Esophagus muscularis mucosa (tissue), 4 donors: ENCODE results near the gene CYB5A. TPM values are rescaled to one million over a fixed set of nuclear protein-coding genes. Genes with fewer than 3 reads are reported as not detected.
"Not testable (repeated sequence)": the region's sequence is repeated elsewhere in the genome, so short reads cannot be mapped to it uniquely, and the experiment has no call there.

ENCODE experiments used
- DNase-seq: peaks from one replicate; pipeline ENCODE4 v3.0.0-alpha.2; 2017; ENCODE audit errors: extremely low spot score
- H3K27ac ChIP-seq, 4 donors: fragments of 200-600 bp; sonication (generic); replicated peaks in 1 of 4; 1 replicate in 3 of 4; 2 replicates in 1 of 4; pipeline ENCODE4 v1.5.1; 2016 to 2019; ENCODE audit warnings: mild to moderate bottlenecking in 1 of 4
- H3K27me3 ChIP-seq, 4 donors: fragments of 200-600 bp; sonication (generic); one replicate each; pipeline versions ENCODE4 v1.5.1 to v1.6.0; 2016 to 2019
- H3K36me3 ChIP-seq, 4 donors: fragments of 200-600 bp; sonication (generic); one replicate each; pipeline ENCODE4 v1.5.1; 2016 to 2019
- H3K4me1 ChIP-seq, 4 donors: fragments of 200-600 bp; sonication (generic); one replicate each; pipeline ENCODE4 v1.5.1; 2016 to 2019
- H3K4me3 ChIP-seq, 4 donors: fragments of 200-600 bp; sonication (generic); 1 replicate in 2 of 4; 2 replicates in 2 of 4; pipeline ENCODE4 v1.5.1; 2016 to 2019; ENCODE audit warnings: mild to moderate bottlenecking in 4 of 4, moderate library complexity in 1 of 4
- H3K9me3 ChIP-seq, 4 donors: fragments of 200-600 bp; sonication (generic); 1 replicate in 3 of 4; 2 replicates in 1 of 4; pipeline ENCODE4 v1.5.1; 2016 to 2019
- EP300 ChIP-seq: sonication (generic); formaldehyde crosslinking; IDR thresholded peaks from one replicate; pipeline ENCODE4 v1.6.1; 2017; ENCODE audit warnings: antibody characterized with exemption
- POLR2A ChIP-seq: fragments of 450-650 bp; IDR thresholded peaks from one replicate; pipeline ENCODE4 v1.6.1; 2017; ENCODE audit warnings: antibody characterized with exemption, moderate library complexity, mild to moderate bottlenecking, low read depth
- POLR2AphosphoS5 ChIP-seq, 2 donors: sonication (generic); formaldehyde crosslinking; IDR thresholded peaks; one replicate each; pipeline ENCODE4 v1.6.1; 2017; ENCODE audit warnings: antibody characterized with exemption in 2 of 2
- WGBS: methylation state at CpG from one replicate; pipeline ENCODE4 v1.1.5; 2018; 5-methylcytosine and 5-hydroxymethylcytosine counted together
- intact Hi-C: fragments of 100-400 bp; cut with DNase I; formaldehyde crosslinking; loops from one replicate; pipeline ENCODE4 v1.15.1; 2023
- total RNA-seq, 4 donors: library from RNA; depleted of rRNA; stranded (reverse); fragments of >200 nt; gene quantifications; one replicate each; pipeline versions ENCODE4 v1.1.0 to v1.2.1, GENCODE V29; 2016
- TF ChIP-seq, protein P1 (sequence below), 3 experiments: fragments of 200-600 bp in 2 of 3; fragments of 450-650 bp in 1 of 3; sonication (generic) in 2 of 3; IDR thresholded peaks; one replicate each; pipeline ENCODE4 v1.5.1; 2017 to 2019; ENCODE audit warnings: antibody characterized with exemption in 3 of 3, mild to moderate bottlenecking in 2 of 3, moderate library complexity in 1 of 3

CYB5A gene
- total RNA-seq, 4 donors from 2014 or later = 77.7 to 99.4 (median 81.5) TPM

DNA sequence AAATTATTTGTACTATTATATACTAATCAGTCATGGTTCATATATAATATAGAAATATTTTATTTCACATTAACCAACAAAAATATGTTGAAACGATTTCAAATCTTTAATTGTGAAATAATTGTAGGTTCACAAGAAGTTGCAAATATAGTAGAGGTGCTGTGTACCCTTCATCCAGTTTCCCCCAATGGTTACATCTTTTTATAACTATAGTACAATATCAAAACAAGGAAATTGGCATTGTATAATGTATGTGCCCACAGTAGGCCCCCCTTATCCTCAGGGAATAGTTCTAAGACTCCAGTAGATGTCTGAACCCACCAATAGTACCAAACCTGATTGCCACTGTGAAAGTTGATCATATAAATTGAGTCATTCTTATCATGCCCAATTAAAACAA, 7.4 kb upstream of the CYB5A start:
- 81% methylated on average over 1 of the region's 1 CpG for WGBS
- Histone ChIP-seq H3K4me3 (no peak overlapping the region), H3K4me1 (no peaks in the 10 kb centered on the region), H3K36me3 (no peaks in the 10 kb centered on the region), H3K27ac (no peak overlapping the region), H3K9me3 (no peaks in the 10 kb centered on the region), H3K27me3 (no peaks in the 10 kb centered on the region)
- TF ChIP-seq, protein P1, sequence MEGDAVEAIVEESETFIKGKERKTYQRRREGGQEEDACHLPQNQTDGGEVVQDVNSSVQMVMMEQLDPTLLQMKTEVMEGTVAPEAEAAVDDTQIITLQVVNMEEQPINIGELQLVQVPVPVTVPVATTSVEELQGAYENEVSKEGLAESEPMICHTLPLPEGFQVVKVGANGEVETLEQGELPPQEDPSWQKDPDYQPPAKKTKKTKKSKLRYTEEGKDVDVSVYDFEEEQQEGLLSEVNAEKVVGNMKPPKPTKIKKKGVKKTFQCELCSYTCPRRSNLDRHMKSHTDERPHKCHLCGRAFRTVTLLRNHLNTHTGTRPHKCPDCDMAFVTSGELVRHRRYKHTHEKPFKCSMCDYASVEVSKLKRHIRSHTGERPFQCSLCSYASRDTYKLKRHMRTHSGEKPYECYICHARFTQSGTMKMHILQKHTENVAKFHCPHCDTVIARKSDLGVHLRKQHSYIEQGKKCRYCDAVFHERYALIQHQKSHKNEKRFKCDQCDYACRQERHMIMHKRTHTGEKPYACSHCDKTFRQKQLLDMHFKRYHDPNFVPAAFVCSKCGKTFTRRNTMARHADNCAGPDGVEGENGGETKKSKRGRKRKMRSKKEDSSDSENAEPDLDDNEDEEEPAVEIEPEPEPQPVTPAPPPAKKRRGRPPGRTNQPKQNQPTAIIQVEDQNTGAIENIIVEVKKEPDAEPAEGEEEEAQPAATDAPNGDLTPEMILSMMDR (IDR thresholded peaks at IDR 0.05) = no peak
- TF ChIP-seq EP300 = no peak
- no peak for TF ChIP-seq POLR2AphosphoS5 (IDR thresholded peaks at IDR 0.05)
- no peak for TF ChIP-seq POLR2A
- DNase-seq = no peak
- intact Hi-C loops = no loop called here

DNA sequence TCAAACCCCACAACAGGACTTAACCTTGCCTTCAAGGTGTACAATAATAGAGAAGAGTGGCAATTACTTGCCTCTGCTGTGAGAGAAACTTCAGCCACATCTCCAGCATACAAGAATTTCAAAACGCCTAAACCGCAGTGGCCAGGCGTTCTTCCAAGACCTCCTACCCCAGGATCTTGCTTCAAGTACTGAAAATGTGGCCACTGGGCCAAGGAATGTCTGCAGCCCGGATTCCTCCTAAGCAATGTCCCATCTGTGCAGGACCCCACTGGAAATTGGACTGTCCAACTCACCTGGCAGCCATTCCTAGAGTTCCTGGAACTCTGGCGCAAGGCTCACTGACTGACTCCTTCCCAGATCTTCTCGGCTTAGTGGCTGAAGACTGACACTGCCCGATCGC, 2.8 kb upstream of the CYB5A start:
- Histone ChIP-seq H3K36me3 (no peaks in the 10 kb centered on the region), H3K4me3 (no peak overlapping the region), H3K4me1 (peaks cover 16 to 26% (median 23%) of the 10 kb centered on the region in 4 donors), H3K27me3 (no peaks in the 10 kb centered on the region), H3K9me3 (no peaks in the 10 kb centered on the region), H3K27ac (no peak overlapping the region)
- WGBS = 92% methylated on average over 8 of the region's 8 CpGs
- intact Hi-C loops = loop anchor here (5.0 kb wide), 2 partner anchors 147 to 203 kb away; partner anchors contain the start of genes CNDP2, FBXO15 and TIMM21
- peak; percentile 86 for DNase-seq
- TF ChIP-seq POLR2A (no peak), POLR2AphosphoS5 (IDR thresholded peaks at IDR 0.05) (no peak), EP300 (no peak)
- TF ChIP-seq, protein P1 (IDR thresholded peaks at IDR 0.05) = no peak

DNA sequence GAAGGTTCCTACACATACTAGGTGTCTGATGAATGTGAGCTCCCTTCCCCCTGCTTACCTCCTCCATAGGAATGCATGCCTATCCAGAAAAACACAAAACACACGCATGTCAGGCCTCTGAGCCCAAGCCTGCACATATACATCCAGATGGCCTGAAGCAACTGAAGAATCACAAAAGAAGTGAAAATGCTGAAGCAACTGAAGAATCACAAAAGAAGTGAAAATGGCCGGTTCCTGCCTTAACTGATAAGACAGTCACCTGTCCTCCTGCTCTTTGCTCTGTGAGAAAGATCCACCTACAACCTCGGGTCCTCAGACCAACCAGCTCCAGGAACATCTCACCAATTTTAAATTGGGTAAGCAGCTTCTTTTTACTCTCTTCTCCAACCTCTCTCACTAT, 1.2 kb upstream of the CYB5A start:
- WGBS = 99% methylated on average over 3 of the region's 3 CpGs
- intact Hi-C loops = loop anchor here (5.0 kb wide), 2 partner anchors 146 to 204 kb away; partner anchors contain the start of genes CNDP2, FBXO15 and TIMM21
- H3K9me3 ChIP-seq, H3K4me3 ChIP-seq, H3K27me3 ChIP-seq, H3K36me3 ChIP-seq: not testable (repeated sequence)
- peak; percentile 34 for DNase-seq
- Histone ChIP-seq H3K4me1 (peaks cover 24 to 40% (median 36%) of the 10 kb centered on the region in 4 donors), H3K27ac (peak overlapping the region in 1 of 4 donors; percentile 80)

DNA sequence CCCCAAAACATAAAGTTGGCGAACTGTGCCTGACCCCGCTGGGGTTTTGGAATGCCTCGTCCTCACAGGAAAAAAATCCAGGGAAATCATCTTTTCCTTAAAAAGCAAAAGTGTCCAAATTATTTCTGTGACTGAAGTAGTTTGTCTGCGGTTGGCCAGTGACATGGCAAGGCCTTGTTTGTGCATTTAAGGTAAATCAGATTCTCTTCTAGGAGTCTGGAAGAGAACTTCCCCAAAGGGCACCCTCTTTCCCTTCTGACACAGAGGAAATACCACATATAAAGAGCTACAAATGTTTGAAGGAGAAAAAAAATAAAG, 737 bp upstream of the CYB5A start:
- Histone ChIP-seq H3K27me3 (no peaks in the 10 kb centered on the region), H3K9me3 (no peaks in the 10 kb centered on the region), H3K27ac (peak overlapping the region; percentile 60 to 80 (median 72)), H3K4me1 (peaks cover 24 to 41% (median 37%) of the 10 kb centered on the region in 4 donors), H3K4me3 (peak overlapping the region; percentile 65 to 99 (median 82)), H3K36me3 (no peaks in the 10 kb centered on the region)
- DNase-seq = no peak
- 31% methylated on average over 4 of the region's 4 CpGs for WGBS
- no peak for TF ChIP-seq POLR2A
- no peak for TF ChIP-seq EP300
- TF ChIP-seq POLR2AphosphoS5 (IDR thresholded peaks at IDR 0.05) = no peak
- TF ChIP-seq, protein P1 (IDR thresholded peaks at IDR 0.05) = no peak
- intact Hi-C loops = loop anchor here (5.0 kb wide), 2 partner anchors 145 to 205 kb away; partner anchors contain the start of genes CNDP2, FBXO15 and TIMM21

DNA sequence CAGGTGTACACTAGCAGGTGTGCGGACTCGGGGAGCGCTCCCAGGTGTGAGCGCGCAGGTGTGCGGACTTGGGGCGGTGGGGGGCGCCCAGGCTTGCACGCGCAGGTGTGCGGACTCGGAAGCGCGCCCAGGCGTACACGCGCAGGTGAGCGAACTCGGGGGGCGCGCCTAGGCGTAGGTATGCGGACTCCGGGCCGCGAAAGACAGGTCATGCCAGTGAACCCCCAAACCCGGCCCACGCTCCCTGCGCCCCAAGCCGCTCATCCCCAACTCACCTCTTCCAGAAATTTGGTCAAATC, 342 bp downstream of the CYB5A start:
- TF ChIP-seq POLR2A (no peak), POLR2AphosphoS5 (IDR thresholded peaks at IDR 0.05) (no peak), EP300 (no peak)
- TF ChIP-seq, protein P1 (IDR thresholded peaks at IDR 0.05) = no peak
- H3K4me3 ChIP-seq = peak overlapping the region; percentile 65 to 99 (median 82)
- no peak for DNase-seq
- peaks cover 27 to 42% (median 40%) of the 10 kb centered on the region in 4 donors for H3K4me1 ChIP-seq
- H3K36me3 ChIP-seq = no peaks in the 10 kb centered on the region
- H3K9me3 ChIP-seq = no peaks in the 10 kb centered on the region
- WGBS = 0% methylated on average over 3 of the region's 30 CpGs
- intact Hi-C loops = loop anchor here (5.0 kb wide), 2 partner anchors 144 to 206 kb away; partner anchors contain the start of genes CNDP2, FBXO15 and TIMM21
- H3K27me3 ChIP-seq = no peaks in the 10 kb centered on the region
- peak overlapping the region; percentile 60 to 80 (median 72) for H3K27ac ChIP-seq
